ENCODE measurements around the gene IRF3. TPM values are rescaled to one million over a fixed set of nuclear protein-coding genes. Genes with fewer than 3 reads are reported as not detected.

IRF3 gene
- total RNA-seq, 1 experiment from 2014 or later, result 205 TPM

DNA sequence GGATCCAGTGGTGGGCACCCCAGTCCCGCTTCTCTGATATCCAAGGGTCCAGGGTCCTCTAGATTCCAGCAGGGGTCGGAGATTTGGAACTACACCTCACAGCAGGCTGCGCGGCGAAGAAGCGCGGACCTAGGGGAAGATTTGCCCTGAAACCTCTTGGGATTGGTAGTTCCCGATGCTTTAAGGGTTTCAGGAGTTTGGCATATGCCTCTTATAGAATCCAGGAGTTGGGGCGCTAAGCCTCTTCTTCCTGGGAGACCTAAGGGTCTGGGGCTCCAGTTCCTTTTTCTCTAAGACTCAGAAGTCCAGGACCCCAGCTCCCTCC, 425 bp upstream of the IRF3 start:
- Mint-ChIP-seq H3K27me3 (ENCODE audit: low read depth) (peaks cover 3% of the 10 kb centered on the region), H3K9me3 (peaks cover 0 to 1% of the 10 kb centered on the region in 2 experiments; a peak in 3 of 5 replicates), H3K36me3 (ENCODE audit: insufficient read depth in 1 of 3, low read depth in 3 of 3) (peaks cover 33 to 57% (median 56%) of the 10 kb centered on the region in 3 experiments; a peak in 6 of 7 replicates), H3K4me1 (peaks cover 12 to 37% of the 10 kb centered on the region in 2 experiments), H3K4me3 (peak overlapping the region; percentile 99 to 100), H3K27ac (peak overlapping the region; percentile 96 to 99 (median 96); a peak in 4 of 7 replicates)
- H2AK5ac ChIP-seq (ENCODE audit: insufficient read length, low read length), result no peak overlapping the region
- no peak overlapping the region for H3K56ac ChIP-seq (ENCODE audit: insufficient read length, low read depth, low read length)
- H3K4me2 ChIP-seq (ENCODE audit: insufficient read depth, insufficient read length, low read length), result peak overlapping the region; percentile 99
- no peak overlapping the region for H4K8ac ChIP-seq (replicated peaks; ENCODE audit: insufficient read length, low read depth, low read length)
- H2BK120ac ChIP-seq (ENCODE audit: low read depth, low read length, poor library complexity, severe bottlenecking), result no peak overlapping the region
- H3K79me2 ChIP-seq (ENCODE audit: insufficient read depth, low read length), result peaks cover 5% of the 10 kb centered on the region; the same call in 1 of the 2 replicates
- no peaks in the 10 kb centered on the region for H4K20me1 ChIP-seq (ENCODE audit: control insufficient read depth, insufficient read depth, insufficient read length)
- H3K27ac ChIP-seq (ENCODE audit: insufficient read length, low read depth, low read length), result no peak overlapping the region
- H3K14ac ChIP-seq (ENCODE audit: insufficient read depth, low read length), result no peak overlapping the region
- no peak overlapping the region for H3T11ph ChIP-seq (ENCODE audit: low read length)
- no peak overlapping the region for H2BK5ac ChIP-seq (ENCODE audit: insufficient read length, low read length)
- no peaks in the 10 kb centered on the region for H3K9me3 ChIP-seq (ENCODE audit: control insufficient read depth, low read depth, low read length)
- H3K23me2 ChIP-seq (ENCODE audit: insufficient read length, low read depth, low read length, poor library complexity, severe bottlenecking), result peaks cover 18% of the 10 kb centered on the region
- H4K5ac ChIP-seq (ENCODE audit: insufficient read length, low read depth, low read length), result no peak overlapping the region
- TF ChIP-seq, protein P1, sequence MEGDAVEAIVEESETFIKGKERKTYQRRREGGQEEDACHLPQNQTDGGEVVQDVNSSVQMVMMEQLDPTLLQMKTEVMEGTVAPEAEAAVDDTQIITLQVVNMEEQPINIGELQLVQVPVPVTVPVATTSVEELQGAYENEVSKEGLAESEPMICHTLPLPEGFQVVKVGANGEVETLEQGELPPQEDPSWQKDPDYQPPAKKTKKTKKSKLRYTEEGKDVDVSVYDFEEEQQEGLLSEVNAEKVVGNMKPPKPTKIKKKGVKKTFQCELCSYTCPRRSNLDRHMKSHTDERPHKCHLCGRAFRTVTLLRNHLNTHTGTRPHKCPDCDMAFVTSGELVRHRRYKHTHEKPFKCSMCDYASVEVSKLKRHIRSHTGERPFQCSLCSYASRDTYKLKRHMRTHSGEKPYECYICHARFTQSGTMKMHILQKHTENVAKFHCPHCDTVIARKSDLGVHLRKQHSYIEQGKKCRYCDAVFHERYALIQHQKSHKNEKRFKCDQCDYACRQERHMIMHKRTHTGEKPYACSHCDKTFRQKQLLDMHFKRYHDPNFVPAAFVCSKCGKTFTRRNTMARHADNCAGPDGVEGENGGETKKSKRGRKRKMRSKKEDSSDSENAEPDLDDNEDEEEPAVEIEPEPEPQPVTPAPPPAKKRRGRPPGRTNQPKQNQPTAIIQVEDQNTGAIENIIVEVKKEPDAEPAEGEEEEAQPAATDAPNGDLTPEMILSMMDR (conservative IDR thresholded peaks at IDR 0.05), result peak; percentile 30; the same call in 1 of the 3 replicates
- no peak overlapping the region for H2BK20ac ChIP-seq (ENCODE audit: low read depth, low read length, poor library complexity, severe bottlenecking)
- H2BK12ac ChIP-seq (ENCODE audit: insufficient read length, low read depth, low read length), result no peak overlapping the region
- no peak overlapping the region for H2AFZ ChIP-seq (ENCODE audit: low read length)
- WGBS (ENCODE audit: extremely low coverage, insufficient read length, low lambda C conversion rate), result no CpG with 5 or more reads among the region's 9 CpGs
- H3K27me3 ChIP-seq (ENCODE audit: insufficient read depth, low read length), result no peaks in the 10 kb centered on the region
- no peak overlapping the region for H3K23ac ChIP-seq (ENCODE audit: insufficient read length, low read depth, low read length)
- H4K91ac ChIP-seq (ENCODE audit: insufficient read length, low read depth, low read length), result no peak overlapping the region
- no peak overlapping the region for H3K4ac ChIP-seq (ENCODE audit: low read depth, low read length)
- H2BK15ac ChIP-seq (ENCODE audit: low read depth, low read length), result no peak overlapping the region
- H3K4me1 ChIP-seq (ENCODE audit: insufficient read depth, low read length), result no peaks in the 10 kb centered on the region
- peak overlapping the region; percentile 74 for H3K9ac ChIP-seq (ENCODE audit: extremely low read depth, insufficient read length, low read length)
- peaks cover 11% of the 10 kb centered on the region for H3K79me1 ChIP-seq (ENCODE audit: insufficient read depth, low read depth, low read length, poor library complexity, severe bottlenecking)
- H3K18ac ChIP-seq (ENCODE audit: insufficient read length, low read depth, low read length), result no peak overlapping the region
- DNase-seq, result no peak
